GM12874 (cell line): ENCODE measurements around the gene ILDR1.

Source experiments
- TF ChIP-seq, protein P1 (sequence below): IDR thresholded peaks from 2 replicates; pipeline ENCODE4 v1.5.1; 2011; ENCODE audit warnings: low read depth, mild to moderate bottlenecking, control low read depth, low read length, moderate library complexity; ENCODE audit not compliant: insufficient read depth

The ILDR1 gene

GRCh38 chr3:122021811-122022401 lies at the start of gene ILDR1:
TSS of gene ILDR1 (minus strand) at chr3:122022247. CDS start at chr3:122022077, 170 bp downstream.
- TF ChIP-seq, protein P1, sequence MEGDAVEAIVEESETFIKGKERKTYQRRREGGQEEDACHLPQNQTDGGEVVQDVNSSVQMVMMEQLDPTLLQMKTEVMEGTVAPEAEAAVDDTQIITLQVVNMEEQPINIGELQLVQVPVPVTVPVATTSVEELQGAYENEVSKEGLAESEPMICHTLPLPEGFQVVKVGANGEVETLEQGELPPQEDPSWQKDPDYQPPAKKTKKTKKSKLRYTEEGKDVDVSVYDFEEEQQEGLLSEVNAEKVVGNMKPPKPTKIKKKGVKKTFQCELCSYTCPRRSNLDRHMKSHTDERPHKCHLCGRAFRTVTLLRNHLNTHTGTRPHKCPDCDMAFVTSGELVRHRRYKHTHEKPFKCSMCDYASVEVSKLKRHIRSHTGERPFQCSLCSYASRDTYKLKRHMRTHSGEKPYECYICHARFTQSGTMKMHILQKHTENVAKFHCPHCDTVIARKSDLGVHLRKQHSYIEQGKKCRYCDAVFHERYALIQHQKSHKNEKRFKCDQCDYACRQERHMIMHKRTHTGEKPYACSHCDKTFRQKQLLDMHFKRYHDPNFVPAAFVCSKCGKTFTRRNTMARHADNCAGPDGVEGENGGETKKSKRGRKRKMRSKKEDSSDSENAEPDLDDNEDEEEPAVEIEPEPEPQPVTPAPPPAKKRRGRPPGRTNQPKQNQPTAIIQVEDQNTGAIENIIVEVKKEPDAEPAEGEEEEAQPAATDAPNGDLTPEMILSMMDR, result no peak

DNA sequence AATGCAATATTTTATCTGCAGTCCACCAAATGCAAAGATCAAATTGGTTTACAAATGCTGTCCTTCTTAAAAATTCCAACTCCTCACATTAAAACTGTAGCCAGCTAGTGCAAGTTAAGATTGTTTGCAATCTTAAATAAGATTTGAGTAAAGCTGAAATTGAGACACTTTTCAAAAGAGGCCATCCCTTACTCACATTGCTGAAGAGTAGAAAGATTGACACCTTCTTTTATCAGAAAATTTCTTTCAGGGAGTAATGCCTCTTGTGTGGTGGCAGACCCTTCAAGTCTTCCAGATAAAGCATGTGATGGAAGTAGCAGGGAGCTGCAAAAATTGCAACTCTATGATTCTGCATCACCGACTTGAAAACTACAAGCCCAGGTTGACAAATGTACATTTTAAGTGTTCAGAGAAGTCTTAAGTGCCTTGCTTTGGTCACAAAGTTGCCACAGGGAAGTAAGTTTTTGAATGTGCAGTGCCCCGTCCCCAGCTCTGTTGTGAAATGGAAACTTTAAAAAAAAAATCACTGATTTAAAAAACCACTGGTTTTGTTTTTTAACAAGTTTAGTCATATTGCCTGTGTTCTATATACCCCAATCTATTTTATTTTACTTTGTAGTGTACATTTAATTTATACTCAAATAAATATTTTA lies 45.7 kb upstream of the ILDR1 start:
- TF ChIP-seq, protein P1, result no peak

GRCh38 chr3:122067214-122067550 lies 45.1 kb upstream of the ILDR1 start:
- TF ChIP-seq, protein P1, result no peak

DNA sequence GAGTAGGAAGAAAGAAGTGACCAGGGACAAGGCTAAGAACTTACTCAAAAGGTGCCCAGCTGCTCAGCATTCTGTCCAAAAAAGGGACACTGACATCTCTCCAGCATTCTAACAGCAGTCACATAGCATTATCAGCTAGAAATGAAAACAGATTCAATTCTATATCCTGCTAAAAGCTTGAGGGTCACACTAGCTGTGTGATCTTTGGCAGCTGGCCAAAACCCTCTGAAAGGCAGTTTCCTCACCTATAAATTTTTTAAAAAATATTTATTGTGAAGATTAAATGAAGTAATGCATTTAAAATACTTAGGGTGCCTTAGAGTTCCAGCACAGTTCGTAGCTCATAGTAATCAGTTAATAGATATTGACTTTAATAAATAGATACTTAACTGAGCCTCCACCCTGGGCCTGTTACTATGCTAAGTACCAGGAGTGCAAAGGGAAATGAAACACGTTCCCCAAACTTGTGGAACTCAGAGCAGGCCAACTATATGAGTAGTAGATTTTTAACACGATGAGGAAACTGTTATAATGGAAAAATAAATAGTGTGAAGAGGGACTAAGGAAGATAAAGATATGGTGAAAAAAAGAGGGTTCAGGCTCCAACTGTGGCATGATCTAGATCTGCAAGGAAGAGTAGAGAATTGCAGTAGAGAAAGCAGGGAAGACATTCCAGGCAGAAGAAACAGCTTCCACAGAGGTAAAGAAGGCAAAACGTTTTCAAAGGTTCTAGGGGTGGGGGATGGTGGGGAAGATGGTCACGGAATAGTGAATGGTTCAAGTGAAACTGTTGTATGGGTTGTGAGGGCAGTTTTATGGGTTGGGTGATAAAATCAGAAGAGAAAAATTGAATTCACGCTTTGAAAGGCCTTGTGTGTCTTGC lies 44.5 kb upstream of the ILDR1 start:
- TF ChIP-seq, protein P1, result no peak

DNA sequence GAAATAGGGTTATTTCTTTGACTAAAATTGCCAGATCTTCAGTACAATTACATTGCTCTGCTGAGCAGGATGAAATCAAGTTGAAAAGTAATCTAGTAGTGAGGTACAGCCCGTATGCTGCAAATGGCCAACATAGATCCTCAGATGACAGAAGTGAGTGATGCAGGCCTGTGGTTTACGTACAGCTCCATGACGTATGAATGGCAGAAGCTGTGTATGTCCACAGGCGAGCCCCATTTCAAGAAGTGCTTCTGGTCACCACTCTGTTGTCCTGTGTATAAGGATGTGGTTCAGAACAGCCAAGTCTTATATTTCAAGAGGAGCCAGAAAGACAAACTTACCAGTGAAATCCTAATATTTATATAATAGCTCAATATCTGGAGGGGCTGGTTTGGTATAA lies 42.3 kb upstream of the ILDR1 start:
- TF ChIP-seq, protein P1, result no peak

DNA sequence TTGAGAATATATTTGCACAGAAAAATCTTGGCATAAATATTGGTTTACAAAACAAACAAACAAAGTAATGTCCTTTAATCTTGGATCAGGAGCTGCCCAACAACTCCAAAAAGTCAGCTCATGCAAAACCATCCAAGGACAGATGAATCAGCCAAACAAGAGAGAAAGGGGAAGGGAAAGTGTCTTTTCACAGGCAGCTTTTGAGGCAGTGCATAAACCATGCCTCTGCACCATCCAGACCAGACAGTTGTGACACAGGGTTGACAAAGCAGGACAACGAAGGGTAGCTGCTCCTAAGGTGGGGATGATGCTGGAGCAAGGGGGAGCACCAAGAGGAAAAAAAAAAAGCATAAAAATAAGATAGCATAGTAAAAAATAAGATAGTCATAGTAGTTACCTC lies 41.9 kb upstream of the ILDR1 start:
- TF ChIP-seq, protein P1, result no peak

- TF ChIP-seq, protein P1, result no peak
Measured at GRCh38 chr3:122060040-122060698, 38.1 kb upstream of the ILDR1 start.
